Transverse colon (tissue), 4 donors: ENCODE results near the gene STK32B. TPM values are rescaled to one million over a fixed set of nuclear protein-coding genes. Genes with fewer than 3 reads are reported as not detected.

Experiments used
- DNase-seq: peaks from one replicate; pipeline ENCODE4 v3.0.0-alpha.2; 2019
- H3K27ac ChIP-seq, 4 donors: fragments of 200-600 bp; sonication (generic); 2 replicates each; pipeline ENCODE4 v1.5.1; 2016 to 2018; ENCODE audit warnings: inconsistent platforms in 4 of 4
- H3K27me3 ChIP-seq: fragments of 200-600 bp; sonication (generic); 2 replicates; pipeline ENCODE4 v1.5.1; 2017; ENCODE audit warnings: inconsistent platforms
- H3K36me3 ChIP-seq, 4 donors: fragments of 200-600 bp; sonication (generic); 2 replicates each; pipeline ENCODE4 v1.5.1; 2017 to 2019; ENCODE audit warnings: inconsistent platforms in 4 of 4
- H3K4me1 ChIP-seq, 4 donors: fragments of 200-600 bp; sonication (generic); 2 replicates each; pipeline ENCODE4 v1.5.1; 2017 to 2020; ENCODE audit warnings: inconsistent platforms in 4 of 4
- H3K4me3 ChIP-seq, 4 donors: fragments of 200-600 bp; sonication (generic); 1 replicate in 1 of 4; 2 replicates in 3 of 4; pipeline versions ENCODE4 v1.5.1 to v1.6.1; 2017 to 2019; ENCODE audit warnings: inconsistent platforms in 4 of 4
- H3K9me3 ChIP-seq, 2 donors: fragments of 200-600 bp; sonication (generic); 2 replicates each; pipeline ENCODE4 v1.5.1; 2017 to 2019; ENCODE audit warnings: inconsistent platforms in 2 of 2
- EP300 ChIP-seq: sonication (generic); formaldehyde crosslinking; IDR thresholded peaks from one replicate; pipeline ENCODE4 v1.6.1; 2017; ENCODE audit warnings: antibody characterized with exemption, low read depth
- POLR2A ChIP-seq: fragments of 450-650 bp; IDR thresholded peaks from one replicate; pipeline ENCODE4 v1.6.1; 2016; ENCODE audit warnings: antibody characterized with exemption, mild to moderate bottlenecking, moderate library complexity
- POLR2AphosphoS5 ChIP-seq, 3 donors: sonication (generic); formaldehyde crosslinking; IDR thresholded peaks; one replicate each; pipeline ENCODE4 v1.6.1; 2016; ENCODE audit warnings: antibody characterized with exemption in 3 of 3
- WGBS, 2 donors: methylation state at CpG; one replicate each; pipeline ENCODE4 v1.1.5; 2018; ENCODE audit warnings: low coverage in 1 of 2; 5-methylcytosine and 5-hydroxymethylcytosine counted together
- in situ Hi-C, 4 donors: fragments of 200-750 bp; cut with MboI; loops; one replicate each; pipeline versions ENCODE4 v1.15.0 to v1.15.1; 2017; ENCODE audit warnings: low sequenced_read_pairs in 3 of 4, low pct_ligation_motif_present in 1 of 4, low pct_unique_long_range_greater_than_20kb in 1 of 4
- intact Hi-C: fragments of 100-400 bp; cut with DNase I; formaldehyde crosslinking; loops from one replicate; pipeline ENCODE4 v1.15.1; 2023; ENCODE audit warnings: low total_unique reads
- total RNA-seq, 4 donors: library from RNA; depleted of rRNA; stranded (reverse); fragments of >200 nt; gene quantifications; one replicate each; pipeline ENCODE4 v1.1.0, GENCODE V29; 2016
- TF ChIP-seq, protein P1 (sequence below), 5 experiments: fragments of 200-600 bp in 3 of 5; fragments of 450-650 bp in 2 of 5; sonication (generic) in 3 of 5; IDR thresholded peaks; 1 replicate in 2 of 5; 2 replicates in 3 of 5; pipeline ENCODE4 v1.5.1; 2016 to 2017; ENCODE audit warnings: antibody characterized with exemption in 5 of 5, inconsistent platforms in 3 of 5, mild to moderate bottlenecking in 2 of 5, moderate library complexity in 1 of 5

The STK32B gene
- total RNA-seq, 4 donors from 2014 or later: 0.37 to 1.1 (median 0.64) TPM

DNA sequence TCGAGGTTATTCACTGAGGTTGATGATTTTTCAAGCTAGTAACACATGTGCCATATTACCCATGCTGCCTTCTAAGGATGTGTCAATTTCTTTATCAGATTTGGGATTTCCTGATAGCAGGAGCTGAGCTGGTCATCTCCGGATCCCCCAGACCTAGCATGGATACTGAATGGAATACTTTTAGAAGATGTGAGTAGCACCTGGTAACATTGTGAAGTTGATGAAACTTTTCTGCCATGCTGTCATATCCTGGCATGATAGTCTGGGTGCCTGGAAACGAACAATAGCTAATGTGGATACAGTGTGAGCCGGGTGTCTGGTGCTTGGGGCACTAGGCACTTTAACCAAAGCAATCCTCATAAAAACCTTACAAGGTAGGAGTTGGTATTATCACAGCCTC, 21.1 kb upstream of the STK32B start:
- DNase-seq: no peak
- TF ChIP-seq, protein P1, sequence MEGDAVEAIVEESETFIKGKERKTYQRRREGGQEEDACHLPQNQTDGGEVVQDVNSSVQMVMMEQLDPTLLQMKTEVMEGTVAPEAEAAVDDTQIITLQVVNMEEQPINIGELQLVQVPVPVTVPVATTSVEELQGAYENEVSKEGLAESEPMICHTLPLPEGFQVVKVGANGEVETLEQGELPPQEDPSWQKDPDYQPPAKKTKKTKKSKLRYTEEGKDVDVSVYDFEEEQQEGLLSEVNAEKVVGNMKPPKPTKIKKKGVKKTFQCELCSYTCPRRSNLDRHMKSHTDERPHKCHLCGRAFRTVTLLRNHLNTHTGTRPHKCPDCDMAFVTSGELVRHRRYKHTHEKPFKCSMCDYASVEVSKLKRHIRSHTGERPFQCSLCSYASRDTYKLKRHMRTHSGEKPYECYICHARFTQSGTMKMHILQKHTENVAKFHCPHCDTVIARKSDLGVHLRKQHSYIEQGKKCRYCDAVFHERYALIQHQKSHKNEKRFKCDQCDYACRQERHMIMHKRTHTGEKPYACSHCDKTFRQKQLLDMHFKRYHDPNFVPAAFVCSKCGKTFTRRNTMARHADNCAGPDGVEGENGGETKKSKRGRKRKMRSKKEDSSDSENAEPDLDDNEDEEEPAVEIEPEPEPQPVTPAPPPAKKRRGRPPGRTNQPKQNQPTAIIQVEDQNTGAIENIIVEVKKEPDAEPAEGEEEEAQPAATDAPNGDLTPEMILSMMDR (IDR thresholded peaks at IDR 0.05): no peak
- TF ChIP-seq EP300 (no peak), POLR2A (no peak), POLR2AphosphoS5 (IDR thresholded peaks at IDR 0.05) (no peak)
- in situ Hi-C loops: no loop called here
- H3K36me3 ChIP-seq: no peaks in the 10 kb centered on the region
- intact Hi-C loops: no loop called here
- H3K27ac ChIP-seq: no peak overlapping the region
- peaks cover 0 to 12% (median 8%) of the 10 kb centered on the region in 4 donors for H3K4me1 ChIP-seq
- no peaks in the 10 kb centered on the region for H3K27me3 ChIP-seq
- 60 to 69% methylated on average over 3 to 4 of the region's 4 CpGs for WGBS, 2 donors
- H3K9me3 ChIP-seq: no peaks in the 10 kb centered on the region
- H3K4me3 ChIP-seq: no peak overlapping the region

DNA sequence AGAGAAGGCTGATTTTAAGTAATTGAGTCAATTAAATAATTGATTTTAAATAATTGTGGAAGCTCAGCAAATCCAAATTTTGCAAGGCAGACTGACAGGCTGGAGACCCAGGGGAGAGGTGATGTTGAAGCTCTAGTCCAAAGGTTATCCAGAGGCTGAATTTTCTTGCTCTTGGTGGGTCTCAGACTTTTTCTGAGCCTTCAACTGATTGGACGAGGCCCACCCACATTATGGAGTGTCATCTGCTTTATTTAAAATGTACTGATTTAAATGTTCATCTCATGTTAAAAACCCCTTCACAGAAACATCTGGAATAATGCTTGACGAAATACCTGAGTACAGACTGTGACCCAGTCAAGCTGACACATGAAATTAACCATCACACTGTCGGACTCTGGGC, 20.4 kb upstream of the STK32B start:
- DNase-seq: no peak
- in situ Hi-C loops: no loop called here
- WGBS, 2 donors: 68 to 82% methylated on average over 2 to 3 of the region's 3 CpGs

DNA sequence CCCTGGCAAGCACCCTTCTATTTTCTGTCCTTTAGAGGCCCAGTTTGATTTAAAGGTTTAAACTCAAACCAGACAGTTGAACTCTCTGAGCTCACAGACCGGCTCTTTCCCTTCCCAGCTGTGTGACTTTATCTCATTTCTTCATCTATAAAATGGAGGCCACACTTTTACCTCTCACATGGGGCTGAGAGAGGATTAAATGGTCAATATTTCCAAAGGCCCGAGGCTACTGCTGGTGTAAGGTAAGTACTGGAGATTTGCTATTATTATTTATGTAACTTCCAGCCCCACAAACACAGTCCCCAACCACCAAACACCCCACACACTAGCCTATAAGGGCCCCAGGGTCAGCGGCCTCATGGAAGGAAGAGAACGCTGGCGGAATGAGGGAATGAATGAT, 18.5 kb upstream of the STK32B start:
- 47 to 84% methylated on average over 2 to 5 of the region's 5 CpGs for WGBS, 2 donors
- Histone ChIP-seq H3K4me1 (peaks cover 0 to 12% (median 8%) of the 10 kb centered on the region in 4 donors), H3K27me3 (no peaks in the 10 kb centered on the region), H3K27ac (peak overlapping the region in 3 of 4 donors; percentile 31 to 57 (median 39)), H3K9me3 (no peaks in the 10 kb centered on the region), H3K4me3 (no peak overlapping the region), H3K36me3 (no peaks in the 10 kb centered on the region)
- no peak for DNase-seq
- intact Hi-C loops: no loop called here
- TF ChIP-seq, protein P1 (IDR thresholded peaks at IDR 0.05): no peak
- TF ChIP-seq EP300 (no peak), POLR2AphosphoS5 (IDR thresholded peaks at IDR 0.05) (no peak), POLR2A (no peak)
- in situ Hi-C loops: no loop called here

More for the DNA sequence above, 20.4 kb upstream of the STK32B start:
- peaks cover 0 to 12% (median 8%) of the 10 kb centered on the region in 4 donors for H3K4me1 ChIP-seq
- H3K9me3 ChIP-seq: no peaks in the 10 kb centered on the region
- intact Hi-C loops: no loop called here
- H3K27ac ChIP-seq: no peak overlapping the region
- TF ChIP-seq, protein P1 (IDR thresholded peaks at IDR 0.05): no peak
- no peak for TF ChIP-seq EP300
- no peak for TF ChIP-seq POLR2A
- no peak for TF ChIP-seq POLR2AphosphoS5 (IDR thresholded peaks at IDR 0.05)
- no peaks in the 10 kb centered on the region for H3K36me3 ChIP-seq
- H3K27me3 ChIP-seq: no peaks in the 10 kb centered on the region
- H3K4me3 ChIP-seq: no peak overlapping the region

DNA sequence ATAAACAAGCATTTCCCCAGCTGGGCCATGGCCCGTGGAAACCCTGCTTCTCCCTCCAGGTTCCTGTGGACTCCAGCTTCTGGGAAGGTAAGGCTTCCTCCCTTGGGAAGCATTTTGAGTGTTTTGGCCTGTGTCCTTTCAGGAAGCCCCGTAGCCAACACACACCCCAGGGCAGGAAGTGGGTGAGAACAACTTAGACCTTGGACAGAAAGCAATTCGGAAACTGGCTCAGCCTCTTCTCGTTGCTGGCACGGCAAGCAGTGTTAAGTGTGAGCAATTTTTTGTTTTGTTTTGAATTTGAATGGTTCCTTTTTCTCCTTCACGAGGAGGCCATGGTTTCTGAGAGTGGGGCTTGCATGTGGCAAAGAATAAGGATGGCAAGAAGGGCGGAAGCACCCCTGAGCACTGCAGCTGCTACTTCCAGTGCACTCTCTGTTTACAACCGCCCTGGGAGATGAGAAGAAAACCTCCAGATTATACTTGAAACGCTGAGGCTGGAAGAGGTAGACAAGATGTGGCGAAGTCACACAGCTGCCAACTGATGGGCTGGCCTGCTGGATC, 17.9 kb upstream of the STK32B start:
- 33 to 100% methylated on average over 1 to 10 of the region's 10 CpGs for WGBS, 2 donors
- peak overlapping the region in 3 of 4 donors; percentile 31 to 57 (median 39) for H3K27ac ChIP-seq
- no peaks in the 10 kb centered on the region for H3K27me3 ChIP-seq
- TF ChIP-seq, protein P1 (IDR thresholded peaks at IDR 0.05): no peak
- TF ChIP-seq POLR2AphosphoS5 (IDR thresholded peaks at IDR 0.05) (no peak), POLR2A (no peak), EP300 (no peak)
- H3K36me3 ChIP-seq: no peaks in the 10 kb centered on the region
- H3K4me3 ChIP-seq: no peak overlapping the region
- intact Hi-C loops (no loop called here), in situ Hi-C loops (no loop called here)
- H3K4me1 ChIP-seq: peaks cover 0 to 14% (median 8%) of the 10 kb centered on the region in 4 donors
- no peaks in the 10 kb centered on the region for H3K9me3 ChIP-seq
- DNase-seq: no peak
